GM19193 (cell line): Measurements from ENCODE around the gene HDDC3.

Experiments used
- POLR2A ChIP-seq: IDR thresholded peaks from 4 replicates; pipeline ENCODE4 v1.6.1; 2011; ENCODE audit not compliant: insufficient read depth, insufficient read length; ENCODE audit errors: extremely low read depth

HDDC3 gene

GRCh38 chr15:90931828-90932659 lies at the start of gene HDDC3:
Gene HDDC3, minus strand, starts transcription at chr15:90932549. Its CDS starts 9 bp downstream, at chr15:90932540.
- TF ChIP-seq POLR2A, result peak; percentile 82

GRCh38 chr15:90982135-90982534 lies 49.8 kb upstream of the HDDC3 start:
- TF ChIP-seq POLR2A, result no peak

- no peak for TF ChIP-seq POLR2A
Observed at GRCh38 chr15:90981681-90982080, 49.3 kb upstream of the HDDC3 start.

GRCh38 chr15:90979582-90979981 lies 47.2 kb upstream of the HDDC3 start:
- no peak for TF ChIP-seq POLR2A

- no peak for TF ChIP-seq POLR2A
Observed at GRCh38 chr15:90974216-90974615, 41.9 kb upstream of the HDDC3 start.

GRCh38 chr15:90972133-90972532 lies 39.8 kb upstream of the HDDC3 start:
- TF ChIP-seq POLR2A, result no peak

GRCh38 chr15:90970274-90970673 lies 37.9 kb upstream of the HDDC3 start:
- no peak for TF ChIP-seq POLR2A

GRCh38 chr15:90968434-90968833 lies 36.1 kb upstream of the HDDC3 start:
- no peak for TF ChIP-seq POLR2A

GRCh38 chr15:90967206-90967605 lies 34.9 kb upstream of the HDDC3 start:
- no peak for TF ChIP-seq POLR2A

- no peak for TF ChIP-seq POLR2A
Observed at GRCh38 chr15:90966262-90966661, 33.9 kb upstream of the HDDC3 start.

- no peak for TF ChIP-seq POLR2A
Observed at GRCh38 chr15:90962021-90962420, 29.7 kb upstream of the HDDC3 start.

- TF ChIP-seq POLR2A, result no peak
Observed at GRCh38 chr15:90960298-90961091, 28.1 kb upstream of the HDDC3 start.

GRCh38 chr15:90959894-90960293 lies 27.5 kb upstream of the HDDC3 start:
- no peak for TF ChIP-seq POLR2A

GRCh38 chr15:90959028-90959595 lies 26.8 kb upstream of the HDDC3 start:
- TF ChIP-seq POLR2A, result no peak

GRCh38 chr15:90957791-90958190 lies 25.4 kb upstream of the HDDC3 start:
- TF ChIP-seq POLR2A, result no peak
